ENCODE results near the gene SCGB1A1.

Gene SCGB1A1

DNA sequence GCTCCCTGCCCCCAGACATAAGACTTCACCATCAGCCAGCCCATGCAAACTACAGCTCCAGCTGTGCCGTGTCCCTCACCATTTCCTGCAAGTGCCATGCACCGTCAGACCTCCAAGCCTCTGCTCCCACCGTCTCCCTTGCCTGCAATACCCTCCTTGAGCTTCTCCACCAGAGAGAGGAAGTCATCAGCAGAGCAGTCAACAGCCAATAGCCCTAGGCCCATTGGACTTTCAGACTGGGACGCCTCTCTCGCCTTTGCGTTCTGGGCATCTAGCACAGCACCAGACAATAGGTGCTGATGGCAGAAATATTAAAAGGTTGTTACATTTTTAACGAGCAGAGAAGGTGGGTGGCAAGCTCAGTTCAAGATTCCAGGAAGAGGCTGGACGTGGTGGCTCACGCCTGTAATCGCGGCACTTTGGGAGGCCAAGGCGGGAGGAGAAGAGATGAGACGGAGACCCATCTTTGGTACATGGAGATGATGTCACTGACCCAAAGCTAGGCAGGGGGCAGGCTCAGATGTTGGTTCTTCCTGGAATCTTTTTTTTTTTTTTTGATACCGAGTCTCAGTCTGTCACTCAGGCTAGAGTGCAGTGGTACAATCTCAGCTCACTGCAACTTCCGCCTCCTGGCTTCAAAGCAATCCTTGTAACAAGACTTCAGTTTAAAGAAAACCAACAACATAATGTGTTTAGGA lies 31.9 kb downstream of the SCGB1A1 start:
- Histone ChIP-seq H3K79me2 (ENCODE audit: insufficient read depth, low read length) (no peaks in the 10 kb centered on the region), H3K9me3 (ENCODE audit: insufficient read depth, low read length) (no peaks in the 10 kb centered on the region), H3K27ac (ENCODE audit: low read depth, low read length) (no peak overlapping the region), H3F3A (ENCODE audit: insufficient read depth) (no peaks in the 10 kb centered on the region), H2AFZ (ENCODE audit: low read depth, low read length, severe bottlenecking) (no peak overlapping the region), H3K36me3 (ENCODE audit: low read length) (no peaks in the 10 kb centered on the region), H3K9me2 (replicated peaks; ENCODE audit: insufficient read depth, low read length) (no peaks in the 10 kb centered on the region), H3K27me3 (ENCODE audit: low read length) (no peaks in the 10 kb centered on the region), H3K4me3 (ENCODE audit: insufficient read depth, low read length, poor library complexity, severe bottlenecking) (no peak overlapping the region), H3K4me2 (ENCODE audit: low read depth, low read length, poor library complexity, severe bottlenecking) (no peak overlapping the region), H3K9ac (ENCODE audit: low read length) (no peak overlapping the region), H4K20me1 (ENCODE audit: low read depth, low read length) (no peaks in the 10 kb centered on the region)
- no peak for TF ChIP-seq EZH2phosphoT487 (conservative IDR thresholded peaks at IDR 0.05; ENCODE audit: low read length)
- TF ChIP-seq, protein P1, sequence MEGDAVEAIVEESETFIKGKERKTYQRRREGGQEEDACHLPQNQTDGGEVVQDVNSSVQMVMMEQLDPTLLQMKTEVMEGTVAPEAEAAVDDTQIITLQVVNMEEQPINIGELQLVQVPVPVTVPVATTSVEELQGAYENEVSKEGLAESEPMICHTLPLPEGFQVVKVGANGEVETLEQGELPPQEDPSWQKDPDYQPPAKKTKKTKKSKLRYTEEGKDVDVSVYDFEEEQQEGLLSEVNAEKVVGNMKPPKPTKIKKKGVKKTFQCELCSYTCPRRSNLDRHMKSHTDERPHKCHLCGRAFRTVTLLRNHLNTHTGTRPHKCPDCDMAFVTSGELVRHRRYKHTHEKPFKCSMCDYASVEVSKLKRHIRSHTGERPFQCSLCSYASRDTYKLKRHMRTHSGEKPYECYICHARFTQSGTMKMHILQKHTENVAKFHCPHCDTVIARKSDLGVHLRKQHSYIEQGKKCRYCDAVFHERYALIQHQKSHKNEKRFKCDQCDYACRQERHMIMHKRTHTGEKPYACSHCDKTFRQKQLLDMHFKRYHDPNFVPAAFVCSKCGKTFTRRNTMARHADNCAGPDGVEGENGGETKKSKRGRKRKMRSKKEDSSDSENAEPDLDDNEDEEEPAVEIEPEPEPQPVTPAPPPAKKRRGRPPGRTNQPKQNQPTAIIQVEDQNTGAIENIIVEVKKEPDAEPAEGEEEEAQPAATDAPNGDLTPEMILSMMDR (IDR thresholded peaks at IDR 0.05; ENCODE audit: insufficient read depth, low read length, poor library complexity, severe bottlenecking), result no peak

DNA sequence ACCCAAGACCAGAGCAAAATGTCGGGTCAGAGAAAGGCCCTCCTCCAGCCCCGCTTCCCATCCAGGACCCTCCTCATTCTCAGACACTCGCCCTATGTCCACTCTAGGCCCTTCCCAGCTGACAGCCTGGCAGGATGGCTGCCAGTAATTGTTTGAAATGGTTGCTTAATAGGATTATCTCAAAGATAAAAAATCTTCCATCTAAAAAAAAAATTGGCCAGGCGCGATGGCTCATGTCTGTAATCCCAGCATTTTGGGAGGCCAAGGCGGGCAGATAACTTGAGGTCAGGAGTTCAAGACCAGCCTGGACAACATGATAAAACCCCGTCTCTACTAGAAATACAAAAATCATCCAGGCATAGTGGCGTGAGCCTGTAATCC lies 32.4 kb downstream of the SCGB1A1 start:
- Histone ChIP-seq H3K9me3 (ENCODE audit: insufficient read depth, low read length) (no peaks in the 10 kb centered on the region), H4K20me1 (ENCODE audit: low read depth, low read length) (no peaks in the 10 kb centered on the region), H3K36me3 (ENCODE audit: low read length) (no peaks in the 10 kb centered on the region), H3K9ac (ENCODE audit: low read length) (no peak overlapping the region), H3F3A (ENCODE audit: insufficient read depth) (no peaks in the 10 kb centered on the region), H3K27ac (ENCODE audit: low read depth, low read length) (no peak overlapping the region), H3K4me3 (ENCODE audit: insufficient read depth, low read length, poor library complexity, severe bottlenecking) (no peak overlapping the region), H3K27me3 (ENCODE audit: low read length) (no peaks in the 10 kb centered on the region), H3K4me2 (ENCODE audit: low read depth, low read length, poor library complexity, severe bottlenecking) (no peak overlapping the region), H2AFZ (ENCODE audit: low read depth, low read length, severe bottlenecking) (no peak overlapping the region), H3K9me2 (replicated peaks; ENCODE audit: insufficient read depth, low read length) (no peaks in the 10 kb centered on the region), H3K79me2 (ENCODE audit: insufficient read depth, low read length) (no peaks in the 10 kb centered on the region)
- TF ChIP-seq EZH2phosphoT487 (conservative IDR thresholded peaks at IDR 0.05; ENCODE audit: low read length), result no peak
- TF ChIP-seq, protein P1 (IDR thresholded peaks at IDR 0.05; ENCODE audit: insufficient read depth, low read length, poor library complexity, severe bottlenecking), result no peak

DNA sequence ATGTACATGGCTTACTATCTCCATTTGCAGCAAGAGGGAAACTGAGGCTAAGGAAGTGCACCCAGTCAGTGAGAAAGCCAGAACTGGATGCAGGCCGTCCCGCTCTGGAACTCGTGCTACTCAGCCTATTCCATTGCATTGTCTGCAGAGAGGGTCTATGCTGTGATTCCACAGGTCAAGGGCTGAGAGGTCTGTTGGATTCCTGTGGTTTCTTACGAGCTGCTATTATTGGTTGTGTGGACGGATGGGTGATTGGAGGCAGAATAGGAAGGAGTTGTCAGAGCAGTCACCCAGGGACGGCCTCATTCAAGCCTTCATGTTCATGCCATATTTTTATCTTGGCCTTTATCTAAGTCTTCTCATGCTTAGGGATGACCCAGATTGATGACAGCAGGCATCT lies 33.4 kb downstream of the SCGB1A1 start:
- TF ChIP-seq EZH2phosphoT487 (conservative IDR thresholded peaks at IDR 0.05; ENCODE audit: low read length), result no peak
- TF ChIP-seq, protein P1 (IDR thresholded peaks at IDR 0.05; ENCODE audit: insufficient read depth, low read length, poor library complexity, severe bottlenecking), result no peak
- Histone ChIP-seq H3K9me2 (replicated peaks; ENCODE audit: insufficient read depth, low read length) (no peaks in the 10 kb centered on the region), H3K4me2 (ENCODE audit: low read depth, low read length, poor library complexity, severe bottlenecking) (no peak overlapping the region), H3K79me2 (ENCODE audit: insufficient read depth, low read length) (no peaks in the 10 kb centered on the region), H2AFZ (ENCODE audit: low read depth, low read length, severe bottlenecking) (no peak overlapping the region), H3K9ac (ENCODE audit: low read length) (no peak overlapping the region), H3F3A (ENCODE audit: insufficient read depth) (no peaks in the 10 kb centered on the region), H3K27ac (ENCODE audit: low read depth, low read length) (no peak overlapping the region), H3K4me3 (ENCODE audit: insufficient read depth, low read length, poor library complexity, severe bottlenecking) (no peak overlapping the region), H3K9me3 (ENCODE audit: insufficient read depth, low read length) (no peaks in the 10 kb centered on the region), H3K36me3 (ENCODE audit: low read length) (no peaks in the 10 kb centered on the region), H3K27me3 (ENCODE audit: low read length) (no peaks in the 10 kb centered on the region), H4K20me1 (ENCODE audit: low read depth, low read length) (no peaks in the 10 kb centered on the region)
